Stimulated activated naive CD8-positive, alpha-beta T cell treated with anti-CD3 and anti-CD28 coated beads, Interleukin-15, amount 100 ng/mL, for 72 hours (primary cell): ENCODE measurements around the gene RPUSD1.
A peak's percentile ranks its signal among the peaks of the same experiment; 100 is the strongest.
"Not testable (repeated sequence)": the region's sequence is repeated elsewhere in the genome, so short reads cannot be mapped to it uniquely, and the experiment has no call there.

Experiments used
- ATAC-seq: fragments of 150-1000 bp; cut with Tn5 transposase; 2 replicates; pipeline ENCODE4 v1.10.0; 2021; ENCODE audit warnings: mild to moderate bottlenecking, moderate library complexity
- DNase-seq, 2 donors: peaks; one replicate each; pipeline ENCODE4 v3.0.0; 2021 to 2022
- H3K27ac Mint-ChIP-seq, 2 donors: one replicate each; pipeline ENCODE4 v1.8.0; 2022; ENCODE audit warnings: mild to moderate bottlenecking in 2 of 2, mixed read lengths in 2 of 2, moderate library complexity in 2 of 2
- H3K27me3 Mint-ChIP-seq: one replicate; pipeline ENCODE4 v1.8.0; 2022; ENCODE audit warnings: mixed read lengths
- H3K4me1 Mint-ChIP-seq: one replicate; pipeline ENCODE4 v1.8.0; 2022; ENCODE audit warnings: mild to moderate bottlenecking, mixed read lengths
- H3K4me3 Mint-ChIP-seq, 2 donors: one replicate each; pipeline ENCODE4 v1.8.0; 2022; ENCODE audit warnings: mild to moderate bottlenecking in 2 of 2, mixed read lengths in 2 of 2, moderate library complexity in 1 of 2
- H3K9me3 Mint-ChIP-seq, 2 donors: one replicate each; pipeline ENCODE4 v1.8.0; 2022; ENCODE audit warnings: mixed read lengths in 2 of 2

The RPUSD1 gene

GRCh38 chr16:759110-759910 lies 28.9 kb downstream of the RPUSD1 start:
- peaks cover 20% of the 10 kb centered on the region for H3K27me3 Mint-ChIP-seq
- ATAC-seq, result no peak
- no peak overlapping the region for H3K4me3 Mint-ChIP-seq
- H3K27ac Mint-ChIP-seq, result no peak overlapping the region
- DNase-seq, result no peak
- no peaks in the 10 kb centered on the region for H3K9me3 Mint-ChIP-seq
- peaks cover 6% of the 10 kb centered on the region for H3K4me1 Mint-ChIP-seq

GRCh38 chr16:756428-756827 lies 31.8 kb downstream of the RPUSD1 start:
- no peak for DNase-seq
- Mint-ChIP-seq H3K4me3 (no peak overlapping the region), H3K27me3 (peaks cover 20% of the 10 kb centered on the region), H3K4me1 (peaks cover 6% of the 10 kb centered on the region), H3K9me3 (no peaks in the 10 kb centered on the region), H3K27ac (no peak overlapping the region)
- no peak for ATAC-seq

GRCh38 chr16:754656-755055 lies 33.5 kb downstream of the RPUSD1 start:
- DNase-seq (no peak), ATAC-seq (no peak)
- H3K27ac Mint-ChIP-seq, result no peak overlapping the region
- peaks cover 20% of the 10 kb centered on the region for H3K27me3 Mint-ChIP-seq
- no peaks in the 10 kb centered on the region for H3K9me3 Mint-ChIP-seq
- H3K4me1 Mint-ChIP-seq, result peaks cover 6% of the 10 kb centered on the region
- no peak overlapping the region for H3K4me3 Mint-ChIP-seq

- not testable (repeated sequence) for H3K4me3 Mint-ChIP-seq, ATAC-seq, H3K9me3 Mint-ChIP-seq, DNase-seq, H3K27ac Mint-ChIP-seq, H3K4me1 Mint-ChIP-seq
- peaks cover 20% of the 10 kb centered on the region for H3K27me3 Mint-ChIP-seq
These were observed 34.0 kb downstream of the RPUSD1 start for GRCh38 chr16:754121-754607.

GRCh38 chr16:752007-752312 lies 36.2 kb downstream of the RPUSD1 start:
- Mint-ChIP-seq H3K27me3 (peaks cover 8% of the 10 kb centered on the region), H3K9me3 (no peaks in the 10 kb centered on the region), H3K4me3 (no peak overlapping the region), H3K4me1 (no peaks in the 10 kb centered on the region), H3K27ac (no peak overlapping the region)
- ATAC-seq (no peak), DNase-seq (no peak)

- Mint-ChIP-seq H3K27ac (no peak overlapping the region), H3K4me1 (no peaks in the 10 kb centered on the region), H3K27me3 (peaks cover 2% of the 10 kb centered on the region), H3K9me3 (no peaks in the 10 kb centered on the region), H3K4me3 (no peak overlapping the region)
- DNase-seq (no peak), ATAC-seq (no peak)
These were observed 36.8 kb downstream of the RPUSD1 start for GRCh38 chr16:751152-752006.

- ATAC-seq, result no peak
- Mint-ChIP-seq H3K27me3 (no peaks in the 10 kb centered on the region), H3K9me3 (no peaks in the 10 kb centered on the region), H3K27ac (no peak overlapping the region), H3K4me1 (no peaks in the 10 kb centered on the region), H3K4me3 (no peak overlapping the region)
- no peak for DNase-seq
These were observed 37.7 kb downstream of the RPUSD1 start for GRCh38 chr16:750485-750884.

GRCh38 chr16:749010-749409 lies 39.2 kb downstream of the RPUSD1 start:
- no peak for DNase-seq

GRCh38 chr16:747978-748746 lies 40.0 kb downstream of the RPUSD1 start:
- H3K4me3 Mint-ChIP-seq, result no peak overlapping the region
- H3K27me3 Mint-ChIP-seq, result no peaks in the 10 kb centered on the region
- H3K4me1 Mint-ChIP-seq, result no peaks in the 10 kb centered on the region
- no peak for ATAC-seq
- no peaks in the 10 kb centered on the region for H3K9me3 Mint-ChIP-seq
- no peak for DNase-seq
- no peak overlapping the region for H3K27ac Mint-ChIP-seq

More at GRCh38 chr16:749010-749409, 39.2 kb downstream of the RPUSD1 start:
- ATAC-seq, result no peak
- Mint-ChIP-seq H3K4me1 (no peaks in the 10 kb centered on the region), H3K4me3 (no peak overlapping the region), H3K9me3 (no peaks in the 10 kb centered on the region), H3K27ac (no peak overlapping the region), H3K27me3 (no peaks in the 10 kb centered on the region)

- DNase-seq (no peak), ATAC-seq (no peak)
- H3K27ac Mint-ChIP-seq, result no peak overlapping the region
- no peaks in the 10 kb centered on the region for H3K9me3 Mint-ChIP-seq
- H3K4me3 Mint-ChIP-seq, result no peak overlapping the region
- H3K4me1 Mint-ChIP-seq, result no peaks in the 10 kb centered on the region
- no peaks in the 10 kb centered on the region for H3K27me3 Mint-ChIP-seq
These were observed 41.5 kb downstream of the RPUSD1 start for GRCh38 chr16:746637-747036.

- DNase-seq (no peak), ATAC-seq (no peak)
- H3K4me1 Mint-ChIP-seq, result no peaks in the 10 kb centered on the region
- H3K27ac Mint-ChIP-seq, result no peak overlapping the region
- H3K9me3 Mint-ChIP-seq, result no peaks in the 10 kb centered on the region
- H3K4me3 Mint-ChIP-seq, result no peak overlapping the region
- H3K27me3 Mint-ChIP-seq, result no peaks in the 10 kb centered on the region
These were observed 42.4 kb downstream of the RPUSD1 start for GRCh38 chr16:745739-746138.

- DNase-seq, result no peak
- H3K4me3 Mint-ChIP-seq, result no peak overlapping the region
- no peaks in the 10 kb centered on the region for H3K27me3 Mint-ChIP-seq
- no peak for ATAC-seq
- H3K9me3 Mint-ChIP-seq, result no peaks in the 10 kb centered on the region
- H3K27ac Mint-ChIP-seq, result no peak overlapping the region
- H3K4me1 Mint-ChIP-seq, result peaks cover 14% of the 10 kb centered on the region
These were observed 44.2 kb downstream of the RPUSD1 start for GRCh38 chr16:743794-744500.

GRCh38 chr16:742894-743293 lies 45.3 kb downstream of the RPUSD1 start:
- not testable (repeated sequence) for ATAC-seq, DNase-seq, H3K9me3 Mint-ChIP-seq, H3K4me3 Mint-ChIP-seq, H3K27me3 Mint-ChIP-seq, H3K27ac Mint-ChIP-seq
- H3K4me1 Mint-ChIP-seq, result peaks cover 16% of the 10 kb centered on the region

GRCh38 chr16:741986-742629 lies 46.1 kb downstream of the RPUSD1 start:
- ATAC-seq, result no peak
- DNase-seq, result no peak
- Mint-ChIP-seq H3K27me3 (no peaks in the 10 kb centered on the region), H3K27ac (no peak overlapping the region), H3K4me3 (peak overlapping the region; percentile 85 to 87), H3K9me3 (no peaks in the 10 kb centered on the region), H3K4me1 (peaks cover 22% of the 10 kb centered on the region)
